SU-DHL-6 (cell line): ENCODE data around the gene C1QTNF5.

Experiments used
- H2AFZ ChIP-seq: fragments of 200-600 bp; sonication (generic); 2 replicates; pipeline ENCODE4 v1.6.1; 2014; ENCODE audit warnings: low read depth, mild to moderate bottlenecking, moderate library complexity, mixed read lengths, antibody characterized with exemption, low read length; ENCODE audit not compliant: severe bottlenecking
- H3F3A ChIP-seq: fragments of 200-600 bp; shearing (Covaris generic); 2 replicates; pipeline ENCODE4 v1.6.0; 2016; ENCODE audit warnings: antibody characterized with exemption, mild to moderate bottlenecking; ENCODE audit not compliant: insufficient read depth
- H3K27ac ChIP-seq: fragments of 200-600 bp; sonication (generic); 2 replicates; pipeline ENCODE4 v1.5.1; 2016; ENCODE audit warnings: low read depth, mild to moderate bottlenecking, low read length, moderate library complexity, mixed read lengths
- H3K27me3 ChIP-seq: fragments of 200-600 bp; sonication (generic), shearing (Covaris generic); 2 replicates; pipeline ENCODE4 v1.6.0; 2014; ENCODE audit warnings: mild to moderate bottlenecking, low read length
- H3K36me3 ChIP-seq: fragments of 200-600 bp; sonication (generic); 2 replicates; pipeline ENCODE4 v1.6.1; 2014; ENCODE audit warnings: mild to moderate bottlenecking, low read length, mixed read lengths
- H3K4me2 ChIP-seq: fragments of 300-600, 200-600 bp; shearing (Covaris generic), sonication (generic); 2 replicates; pipeline ENCODE4 v1.6.0; 2014; ENCODE audit warnings: low read length, low read depth, mild to moderate bottlenecking; ENCODE audit not compliant: poor library complexity, severe bottlenecking
- H3K4me3 ChIP-seq: fragments of 200-600 bp; sonication (generic); 2 replicates; pipeline ENCODE4 v1.5.1; 2014; ENCODE audit warnings: antibody characterized with exemption, low read length, mild to moderate bottlenecking, mixed read lengths; ENCODE audit not compliant: insufficient read depth, poor library complexity, severe bottlenecking
- H3K79me2 ChIP-seq: fragments of 200-600 bp; sonication (generic); 2 replicates; pipeline ENCODE4 v1.6.1; 2014; ENCODE audit warnings: mild to moderate bottlenecking, low read length, moderate library complexity; ENCODE audit not compliant: insufficient read depth
- H3K9ac ChIP-seq: fragments of 200-600 bp; sonication (generic); 2 replicates; pipeline ENCODE4 v1.7.0; 2014; ENCODE audit warnings: mild to moderate bottlenecking, low read length
- H3K9me2 ChIP-seq: fragments of 200-600 bp; sonication (generic); replicated peaks from 2 replicates; pipeline ENCODE4 v1.6.1; 2014; ENCODE audit warnings: low read length; ENCODE audit not compliant: insufficient read depth
- H3K9me3 ChIP-seq: fragments of 200-600 bp; sonication (generic); 2 replicates; pipeline ENCODE4 v1.6.1; 2014; ENCODE audit warnings: low read length, mixed read lengths; ENCODE audit not compliant: insufficient read depth
- H4K20me1 ChIP-seq: fragments of 200-600 bp; sonication (generic); 2 replicates; pipeline ENCODE4 v1.6.1; 2014; ENCODE audit warnings: low read depth, mild to moderate bottlenecking, antibody characterized with exemption, low read length, moderate library complexity, mixed read lengths
- CTCF ChIP-seq: fragments of 200-600 bp; sonication (generic); IDR thresholded peaks from one replicate; pipeline ENCODE4 v1.5.1; 2017; ENCODE audit warnings: antibody characterized with exemption, mild to moderate bottlenecking, low read length, moderate library complexity; ENCODE audit not compliant: insufficient read depth, poor library complexity, severe bottlenecking
- EZH2phosphoT487 ChIP-seq: fragments of 200-600 bp; sonication (generic), shearing (Covaris generic); conservative IDR thresholded peaks from 2 replicates; pipeline ENCODE4 v1.6.1; 2018; ENCODE audit warnings: mild to moderate bottlenecking, antibody characterized with exemption, low read length, moderate library complexity, mixed read lengths

The C1QTNF5 gene

GRCh38 chr11:119315131-119316015, 25.3 kb downstream of the C1QTNF5 start:
- no peaks in the 10 kb centered on the region for H4K20me1 ChIP-seq
- H3K9me2 ChIP-seq = no peaks in the 10 kb centered on the region
- no peak overlapping the region for H3K4me3 ChIP-seq
- H3K79me2 ChIP-seq = no peaks in the 10 kb centered on the region
- no peaks in the 10 kb centered on the region for H3F3A ChIP-seq
- H3K9ac ChIP-seq = peak overlapping the region; percentile 2; the same call in 1 of the 2 replicates
- no peak overlapping the region for H2AFZ ChIP-seq
- no peaks in the 10 kb centered on the region for H3K27me3 ChIP-seq
- H3K36me3 ChIP-seq = no peaks in the 10 kb centered on the region
- H3K27ac ChIP-seq = no peak overlapping the region
- H3K9me3 ChIP-seq = no peaks in the 10 kb centered on the region
- H3K4me2 ChIP-seq = peak overlapping the region; percentile 47
- no peak for TF ChIP-seq EZH2phosphoT487
- TF ChIP-seq CTCF = no peak

- H3F3A ChIP-seq = no peaks in the 10 kb centered on the region
- no peak overlapping the region for H3K9ac ChIP-seq
- H3K79me2 ChIP-seq = no peaks in the 10 kb centered on the region
- no peaks in the 10 kb centered on the region for H3K9me3 ChIP-seq
- TF ChIP-seq EZH2phosphoT487 (no peak), CTCF (no peak)
- no peak overlapping the region for H2AFZ ChIP-seq
- no peaks in the 10 kb centered on the region for H3K9me2 ChIP-seq
- no peaks in the 10 kb centered on the region for H3K36me3 ChIP-seq
- no peak overlapping the region for H3K4me3 ChIP-seq
- no peaks in the 10 kb centered on the region for H3K27me3 ChIP-seq
- H4K20me1 ChIP-seq = no peaks in the 10 kb centered on the region
- no peak overlapping the region for H3K4me2 ChIP-seq
- no peak overlapping the region for H3K27ac ChIP-seq
Measured at GRCh38 chr11:119314726-119315125, 26.0 kb downstream of the C1QTNF5 start.

GRCh38 chr11:119310682-119311052, 30.0 kb downstream of the C1QTNF5 start:
- Histone ChIP-seq H2AFZ (no peak overlapping the region), H3K4me2 (no peak overlapping the region), H3K4me3 (no peak overlapping the region), H3K79me2 (no peaks in the 10 kb centered on the region), H3K27ac (no peak overlapping the region), H3K9me3 (no peaks in the 10 kb centered on the region), H3K9me2 (no peaks in the 10 kb centered on the region), H3F3A (no peaks in the 10 kb centered on the region), H3K27me3 (no peaks in the 10 kb centered on the region), H3K36me3 (no peaks in the 10 kb centered on the region; the same call in 1 of the 2 replicates), H3K9ac (no peak overlapping the region), H4K20me1 (no peaks in the 10 kb centered on the region)
- TF ChIP-seq EZH2phosphoT487 (no peak), CTCF (no peak)
